NCI-H1105 (cell line): Measurements from ENCODE around the gene IL27RA.
"Not testable (repeated sequence)": the region's sequence is repeated elsewhere in the genome, so short reads cannot be mapped to it uniquely, and the experiment has no call there.

Experiments used
- DNase-seq: peaks from one replicate; lab custom pipeline; 2025; lab: John Stamatoyannopoulos, UW

The IL27RA gene

DNA sequence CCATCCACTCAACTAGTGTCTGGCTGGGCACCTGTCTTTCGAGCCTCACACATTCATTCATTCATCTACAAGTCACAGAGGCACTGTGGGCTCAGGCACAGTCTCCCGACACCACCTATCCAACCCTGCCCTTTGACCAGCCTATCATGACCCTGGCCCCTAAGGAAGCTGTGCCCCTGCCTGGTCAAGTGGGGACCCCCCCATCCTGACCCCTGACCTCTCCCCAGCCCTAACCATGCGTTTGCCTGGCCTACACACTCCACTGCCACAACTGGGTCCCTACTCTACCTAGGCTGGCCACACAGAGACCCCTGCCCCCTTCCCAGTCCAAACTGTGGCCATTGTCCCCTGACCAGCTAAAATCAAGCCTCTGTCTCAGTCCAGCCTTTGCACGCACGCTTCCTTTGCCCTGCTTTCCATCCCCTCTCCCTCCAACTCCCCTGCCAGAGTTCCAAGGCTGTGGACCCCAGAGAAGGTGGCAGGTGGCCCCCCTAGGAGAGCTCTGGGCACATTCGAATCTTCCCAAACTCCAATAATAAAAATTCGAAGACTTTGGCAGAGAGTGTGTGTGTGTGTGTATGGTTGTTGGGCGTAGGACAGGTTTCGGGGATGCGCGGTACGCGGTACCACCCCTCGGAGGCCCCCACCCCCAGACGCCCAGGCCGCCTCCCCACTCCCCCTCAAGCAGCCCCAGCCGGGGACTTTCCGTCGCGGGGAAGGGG lies 404 bp upstream of the IL27RA start:
- DNase-seq, result no peak

DNA sequence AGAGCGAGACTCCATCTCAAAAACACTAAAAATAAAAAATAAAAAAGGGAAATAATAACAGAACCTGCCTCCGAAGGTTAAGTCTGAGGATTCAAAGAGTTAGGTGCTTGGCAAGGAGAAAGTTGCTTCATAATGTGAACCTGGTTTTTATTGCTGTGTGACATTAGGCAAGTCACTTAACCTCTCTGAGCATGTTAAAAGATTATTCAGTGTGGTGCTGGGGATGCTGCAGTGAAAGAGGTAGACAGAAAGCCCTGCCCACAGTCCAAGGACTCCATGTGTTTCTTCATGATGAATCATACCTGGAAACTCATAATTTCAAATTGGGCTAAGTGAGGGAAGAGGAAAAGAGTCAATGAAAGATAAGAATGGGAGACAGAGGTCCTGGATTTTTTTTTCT lies 2.4 kb downstream of the IL27RA start:
- DNase-seq, result no peak

- DNase-seq, result not testable (repeated sequence)
These were observed 3.6 kb downstream of the IL27RA start for GRCh38 chr19:14035159-14035558.

GRCh38 chr19:14035706-14036105 lies 4.1 kb downstream of the IL27RA start:
- DNase-seq, result no peak

- no peak for DNase-seq
These were observed 7.6 kb downstream of the IL27RA start for GRCh38 chr19:14039181-14039580.

- peak; percentile 23 for DNase-seq
These were observed 11.4 kb downstream of the IL27RA start for GRCh38 chr19:14042659-14043608.

- not testable (repeated sequence) for DNase-seq
These were observed 16.3 kb downstream of the IL27RA start for GRCh38 chr19:14047866-14048265.

DNA sequence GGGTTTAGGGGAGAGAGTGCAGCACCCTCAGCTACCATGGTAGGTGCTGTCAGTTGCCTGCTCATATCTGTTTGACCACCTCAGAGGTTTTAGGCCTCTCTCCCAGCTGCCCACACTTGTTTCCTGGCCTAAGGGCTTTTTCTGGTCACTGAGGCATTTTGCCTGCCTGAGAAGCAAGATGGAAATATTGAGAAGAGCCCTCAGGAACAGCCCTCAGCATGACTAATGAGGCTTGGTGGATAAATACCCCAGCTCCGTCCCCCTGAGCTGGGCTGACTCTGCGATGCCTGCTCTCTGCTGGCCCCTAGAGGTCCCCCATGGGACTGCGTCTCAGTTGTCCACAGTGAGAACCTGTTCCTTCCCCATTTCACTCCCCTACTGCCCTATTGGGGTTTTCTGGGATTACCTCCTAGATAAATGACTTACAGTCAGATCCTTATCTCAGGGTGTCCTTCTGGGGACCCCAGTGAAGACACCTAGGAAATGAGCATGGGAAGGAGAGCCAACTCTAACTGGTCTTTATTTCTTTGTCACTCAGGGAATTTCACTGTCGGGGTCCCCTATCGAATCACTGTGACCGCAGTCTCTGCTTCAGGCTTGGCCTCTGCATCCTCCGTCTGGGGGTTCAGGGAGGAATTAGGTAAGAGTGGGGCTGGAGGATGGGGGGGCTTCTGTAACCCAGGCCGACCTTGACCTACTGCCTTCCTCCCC lies 17.0 kb downstream of the IL27RA start:
- DNase-seq, result peak; percentile 4

- no peak for DNase-seq
These were observed 18.9 kb downstream of the IL27RA start for GRCh38 chr19:14050512-14050911.

DNA sequence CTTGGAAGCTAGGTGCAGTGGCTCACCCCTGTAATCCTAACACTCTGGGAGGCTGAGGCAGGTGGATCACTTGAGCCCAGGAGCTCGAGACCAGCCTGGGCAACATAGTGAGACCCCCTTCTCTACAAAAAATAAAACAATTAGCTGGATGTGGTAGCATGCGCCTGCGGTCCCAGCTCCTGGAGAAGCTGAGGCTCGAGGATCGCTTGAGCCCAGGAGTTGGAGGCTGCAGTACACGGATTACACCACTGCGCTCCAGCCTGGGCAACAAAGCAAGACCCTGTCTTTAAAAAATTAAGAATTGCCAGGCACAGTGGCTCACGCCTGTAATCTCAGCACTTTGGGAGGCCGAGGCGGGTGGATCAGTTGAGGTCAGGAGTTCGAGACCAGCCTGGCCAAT lies 19.4 kb downstream of the IL27RA start:
- not testable (repeated sequence) for DNase-seq

DNA sequence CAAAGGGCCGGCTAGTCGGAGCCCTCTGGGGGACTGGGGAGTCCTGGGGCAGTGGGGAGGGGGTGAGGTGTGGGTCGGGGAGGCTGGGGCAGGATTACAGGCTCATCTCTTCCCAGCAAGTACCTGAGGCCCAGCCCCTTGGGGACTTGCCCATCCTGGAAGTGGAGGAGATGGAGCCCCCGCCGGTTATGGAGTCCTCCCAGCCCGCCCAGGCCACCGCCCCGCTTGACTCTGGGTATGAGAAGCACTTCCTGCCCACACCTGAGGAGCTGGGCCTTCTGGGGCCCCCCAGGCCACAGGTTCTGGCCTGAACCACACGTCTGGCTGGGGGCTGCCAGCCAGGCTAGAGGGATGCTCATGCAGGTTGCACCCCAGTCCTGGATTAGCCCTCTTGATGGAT lies 20.4 kb downstream of the IL27RA start:
- DNase-seq, result no peak

GRCh38 chr19:14052470-14052869 lies 20.9 kb downstream of the IL27RA start:
- DNase-seq, result no peak

DNA sequence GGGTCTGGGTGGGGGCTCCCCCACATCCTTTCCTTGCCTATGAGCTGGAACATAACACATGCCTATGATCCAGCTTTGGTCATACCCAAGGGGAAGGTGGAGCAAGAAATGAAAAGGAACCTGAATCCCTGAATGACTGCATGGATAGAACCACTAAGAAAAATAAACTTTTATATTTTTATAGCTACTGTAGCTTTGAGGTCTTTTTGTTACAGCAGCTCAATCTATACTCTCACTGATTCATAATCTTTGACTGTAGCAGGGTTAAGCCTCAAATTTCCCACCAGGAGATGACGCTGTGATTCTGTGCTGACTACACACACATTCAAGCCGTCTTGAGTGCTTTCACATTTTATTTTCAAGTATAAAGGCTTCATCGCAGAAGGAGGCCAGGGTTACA lies 21.5 kb downstream of the IL27RA start:
- no peak for DNase-seq

DNA sequence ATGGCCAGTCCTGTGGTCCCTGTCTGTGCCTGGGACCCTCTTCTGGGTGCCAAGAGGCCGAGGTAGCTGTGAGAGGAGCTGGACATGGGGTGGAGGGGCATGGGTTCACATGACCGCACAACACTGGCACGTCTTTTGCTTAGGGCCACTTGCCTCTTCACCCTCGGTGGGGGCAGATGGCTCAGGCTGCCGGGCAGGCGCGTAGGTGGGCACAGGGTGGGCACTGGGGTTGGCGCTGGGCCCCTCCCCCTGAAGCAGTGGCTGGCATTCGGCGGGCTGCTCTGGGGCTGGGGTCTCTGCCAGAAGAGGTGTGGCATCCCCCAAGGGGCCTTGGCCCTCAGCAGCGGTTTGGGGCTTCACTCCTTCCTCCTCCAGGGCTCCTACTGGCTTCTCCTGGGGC lies 21.9 kb downstream of the IL27RA start:
- no peak for DNase-seq

DNA sequence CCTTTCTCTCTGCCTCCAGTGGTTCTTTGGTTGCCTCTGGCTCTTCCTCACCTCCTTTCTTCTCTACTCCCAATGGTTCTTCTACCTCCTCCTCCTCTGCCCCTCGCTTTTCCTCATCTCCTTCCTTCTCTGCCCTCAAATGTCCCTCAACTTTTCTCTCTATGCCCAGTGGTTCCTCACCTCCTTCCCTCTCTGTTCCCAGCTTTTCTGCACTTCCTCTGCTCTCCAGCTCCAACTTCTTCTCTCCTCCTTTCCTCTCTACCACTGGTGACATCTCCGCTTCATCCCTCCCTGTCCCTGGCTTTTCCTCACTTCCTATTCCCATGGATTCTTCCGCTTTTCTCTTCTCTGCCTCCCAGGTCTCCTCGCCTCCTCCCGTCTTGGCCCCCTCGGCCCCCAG lies 22.5 kb downstream of the IL27RA start:
- no peak for DNase-seq

GRCh38 chr19:14054721-14055120 lies 23.2 kb downstream of the IL27RA start:
- DNase-seq, result no peak

DNA sequence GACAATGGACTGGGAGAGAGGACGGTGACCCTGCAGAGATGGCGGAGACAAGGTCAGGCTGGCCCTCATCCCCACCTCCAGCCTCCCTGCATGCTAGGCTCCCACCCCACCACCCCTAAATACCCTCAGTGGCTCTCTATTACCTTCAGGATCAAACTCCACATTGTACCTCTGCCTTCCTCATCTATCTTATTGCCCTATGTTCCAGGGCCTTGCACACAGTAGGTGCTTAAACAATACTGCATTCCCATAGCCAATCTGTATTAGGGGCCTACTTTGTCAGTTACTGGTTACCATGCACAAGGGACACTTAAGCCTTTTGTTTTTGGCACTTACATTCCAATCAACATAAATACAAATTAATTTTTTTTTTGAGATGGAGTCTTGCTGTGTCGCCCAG lies 23.8 kb downstream of the IL27RA start:
- no peak for DNase-seq

DNA sequence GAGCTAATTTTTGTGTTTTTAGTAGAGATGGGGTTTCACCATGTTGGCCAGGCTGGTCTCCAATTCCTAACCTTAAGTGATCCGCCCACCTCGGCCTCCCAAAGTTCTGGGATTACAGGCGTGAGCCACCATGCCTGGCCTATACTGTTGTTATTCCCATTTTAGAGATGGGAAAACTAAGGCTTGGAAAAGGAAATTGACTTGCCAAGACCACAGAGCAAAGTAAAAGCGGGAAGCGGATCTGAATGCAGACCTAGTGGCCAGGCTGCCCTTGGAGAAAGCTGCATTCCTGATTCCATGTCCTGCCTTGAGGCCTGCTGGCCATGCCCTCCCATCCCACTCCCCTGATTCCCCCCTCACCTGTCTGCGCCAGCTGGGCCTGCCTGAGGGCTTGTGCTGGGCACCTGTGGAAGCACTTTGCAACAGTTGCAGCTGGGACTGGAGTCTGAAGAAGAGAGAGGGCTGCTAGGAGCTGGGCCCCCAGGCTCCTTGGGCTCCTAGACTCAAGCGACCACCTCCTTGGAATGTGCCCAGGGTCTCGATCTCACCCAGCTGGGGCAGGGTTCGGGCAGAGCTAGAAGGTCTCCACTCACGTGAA lies 24.6 kb downstream of the IL27RA start:
- no peak for DNase-seq

DNA sequence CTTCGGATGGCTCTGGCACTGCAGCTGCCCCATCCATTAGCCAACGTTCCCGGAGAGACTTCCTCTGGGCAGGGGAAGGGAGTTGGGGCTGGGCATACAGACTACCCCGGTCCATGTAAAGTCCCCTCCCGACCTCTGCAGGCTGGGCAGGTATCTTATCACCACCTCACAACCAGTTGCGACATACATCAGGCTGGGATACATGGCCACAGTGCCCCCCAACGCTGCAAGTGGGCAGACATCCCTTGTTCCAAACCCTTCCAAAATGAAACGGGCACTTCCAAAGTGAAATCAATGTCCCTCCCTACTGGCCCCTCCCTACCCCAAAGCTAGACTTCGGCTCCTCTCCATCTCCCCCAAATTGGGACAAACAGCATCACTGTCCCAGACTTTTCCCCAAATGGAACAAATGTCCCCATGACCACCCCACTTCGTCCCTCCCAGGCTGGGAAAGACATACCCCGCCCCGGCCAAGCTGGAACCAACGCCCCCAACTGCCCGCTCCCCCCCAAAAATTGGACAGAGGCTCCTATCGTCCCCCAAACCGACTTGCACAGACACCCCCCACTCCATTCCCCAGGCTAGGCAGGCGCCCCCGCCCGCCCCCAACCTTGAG lies 25.3 kb downstream of the IL27RA start:
- DNase-seq, result no peak

- no peak for DNase-seq
These were observed 26.9 kb downstream of the IL27RA start for GRCh38 chr19:14058182-14059092.

DNA sequence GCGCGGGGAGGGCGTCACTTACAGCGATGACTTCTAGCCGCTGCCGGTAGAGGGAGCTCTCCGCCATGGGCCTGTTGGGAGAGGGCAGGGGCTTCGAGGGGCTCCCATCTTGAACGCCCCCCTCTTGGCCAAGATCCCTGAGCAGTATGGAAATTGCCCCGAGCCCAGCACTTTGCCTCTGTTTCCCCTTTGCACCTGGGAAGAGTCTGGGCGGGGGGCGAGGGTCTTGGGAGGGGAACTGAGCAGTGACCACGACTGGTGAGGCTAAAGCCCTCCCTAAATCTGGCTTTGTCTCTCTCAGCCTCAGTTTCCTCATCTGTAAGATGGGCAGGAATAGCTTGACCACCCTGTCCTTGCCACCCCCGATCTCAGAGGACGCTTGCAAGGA lies 27.5 kb downstream of the IL27RA start:
- DNase-seq, result no peak
